Central memory CD8-positive, alpha-beta T cell (primary cell): ENCODE results near the gene STAG3.
"Not testable (repeated sequence)": the region's sequence is repeated elsewhere in the genome, so short reads cannot be mapped to it uniquely, and the experiment has no call there.

ENCODE experiments used
- ATAC-seq: fragments of 150-1000 bp; cut with Tn5 transposase; replicated peaks from 2 replicates; pipeline ENCODE4 v1.10.0; 2022; ENCODE audit warnings: mild to moderate bottlenecking, moderate FRiP score, moderate number of reproducible peaks; ENCODE audit not compliant: poor library complexity, severe bottlenecking; ENCODE audit errors: extremely low read depth
- DNase-seq, 2 donors: peaks; one replicate each; pipeline ENCODE4 v3.0.0; 2021; ENCODE audit warnings: low spot score in 2 of 2
- H3K27ac Mint-ChIP-seq: one replicate; pipeline ENCODE4 v1.8.0; 2022; ENCODE audit warnings: low read depth, mild to moderate bottlenecking, moderate library complexity, mixed read lengths
- H3K27me3 Mint-ChIP-seq: one replicate; pipeline ENCODE4 v1.8.0; 2022; ENCODE audit warnings: mixed read lengths
- H3K36me3 Mint-ChIP-seq: one replicate; pipeline ENCODE4 v1.8.0; 2022; ENCODE audit warnings: mild to moderate bottlenecking, moderate library complexity, mixed read lengths; ENCODE audit not compliant: insufficient read depth
- H3K4me1 Mint-ChIP-seq: one replicate; pipeline ENCODE4 v1.8.0; 2022; ENCODE audit warnings: mixed read lengths
- H3K4me3 Mint-ChIP-seq: one replicate; pipeline ENCODE4 v1.8.0; 2022; ENCODE audit warnings: mild to moderate bottlenecking, moderate library complexity, mixed read lengths
- H3K9me3 Mint-ChIP-seq: one replicate; pipeline ENCODE4 v1.8.0; 2022; ENCODE audit warnings: mixed read lengths

Gene STAG3

DNA sequence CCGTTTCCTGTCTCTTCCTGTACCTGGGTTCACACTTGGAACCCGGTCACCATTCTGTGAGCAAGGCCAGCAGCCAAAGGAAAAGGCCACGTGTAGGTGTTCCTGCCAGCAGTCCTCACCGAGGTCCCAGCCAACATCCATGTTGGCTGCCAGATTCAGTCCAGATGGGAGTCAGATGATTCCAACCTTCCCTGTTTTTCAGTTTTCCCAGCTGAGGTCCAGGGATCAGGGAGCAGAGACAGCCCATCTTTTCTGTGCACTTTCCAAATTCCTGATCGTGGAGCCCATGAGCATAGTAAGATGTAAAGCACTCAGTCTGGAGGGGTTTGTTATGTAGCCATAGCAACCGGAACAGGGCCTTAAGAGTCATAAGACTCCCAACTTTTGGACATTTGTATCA, 38.2 kb downstream of the STAG3 start:
- Mint-ChIP-seq H3K4me1 (peaks cover 42% of the 10 kb centered on the region), H3K27ac (no peak overlapping the region)

GRCh38 chr7:100217934-100218333, 40.2 kb downstream of the STAG3 start:
- Mint-ChIP-seq H3K4me3 (peak overlapping the region; percentile 80), H3K4me1 (peaks cover 48% of the 10 kb centered on the region), H3K36me3 (peaks cover 36% of the 10 kb centered on the region), H3K27ac (peak overlapping the region; percentile 93)
- H3K9me3 Mint-ChIP-seq, H3K27me3 Mint-ChIP-seq: not testable (repeated sequence)
- ATAC-seq (peak; percentile 17), DNase-seq (peak; percentile 68)

More for the DNA sequence above, 38.2 kb downstream of the STAG3 start:
- Mint-ChIP-seq H3K27me3 (no peaks in the 10 kb centered on the region), H3K9me3 (no peaks in the 10 kb centered on the region), H3K4me3 (no peak overlapping the region), H3K36me3 (peaks cover 21% of the 10 kb centered on the region)
- no peak for DNase-seq
- ATAC-seq: no peak

GRCh38 chr7:100219271-100219737, 41.6 kb downstream of the STAG3 start:
- Mint-ChIP-seq H3K27ac (peak overlapping the region; percentile 98), H3K4me1 (peaks cover 62% of the 10 kb centered on the region), H3K9me3 (no peaks in the 10 kb centered on the region), H3K36me3 (peaks cover 49% of the 10 kb centered on the region), H3K27me3 (no peaks in the 10 kb centered on the region), H3K4me3 (peak overlapping the region; percentile 95)
- ATAC-seq (no peak), DNase-seq (no peak)

DNA sequence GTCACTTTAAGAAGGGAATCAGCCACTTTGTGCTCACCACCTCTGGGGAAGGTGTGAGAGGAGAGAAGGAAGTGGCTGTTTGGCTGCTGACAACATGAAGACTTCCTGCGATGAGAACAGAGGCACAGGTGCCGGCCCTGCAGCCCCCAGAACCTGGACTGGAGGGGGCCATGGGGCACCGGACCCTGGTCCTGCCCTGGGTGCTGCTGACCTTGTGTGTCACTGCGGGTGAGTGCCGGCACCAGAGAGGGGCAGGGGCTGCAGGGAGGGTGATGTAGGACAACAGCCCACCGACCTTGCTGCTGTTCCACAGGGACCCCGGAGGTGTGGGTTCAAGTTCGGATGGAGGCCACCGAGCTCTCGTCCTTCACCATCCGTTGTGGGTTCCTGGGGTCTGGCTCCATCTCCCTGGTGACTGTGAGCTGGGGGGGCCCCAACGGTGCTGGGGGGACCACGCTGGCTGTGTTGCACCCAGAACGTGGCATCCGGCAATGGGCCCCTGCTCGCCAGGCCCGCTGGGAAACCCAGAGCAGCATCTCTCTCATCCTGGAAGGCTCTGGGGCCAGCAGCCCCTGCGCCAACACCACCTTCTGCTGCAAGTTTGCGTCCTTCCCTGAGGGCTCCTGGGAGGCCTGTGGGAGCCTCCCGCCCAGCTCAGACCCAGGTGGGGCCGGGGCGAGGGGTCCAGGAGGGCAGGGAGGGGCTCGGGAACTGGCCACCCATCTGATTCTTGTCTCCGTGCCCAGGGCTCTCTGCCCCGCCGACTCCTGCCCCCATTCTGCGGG, 42.3 kb downstream of the STAG3 start, which contains the start of gene PVRIG:
TSS of gene PVRIG (plus strand) at position 149 of the 785 bp plus-strand sequence. CDS start at position 171, 22 bp downstream.
- DNase-seq: peak; percentile 26 to 43
- peak within 1 kb of the TSS; percentile 95 for H3K4me3 Mint-ChIP-seq
- not testable (repeated sequence) for H3K27me3 Mint-ChIP-seq, H3K9me3 Mint-ChIP-seq
- peak; percentile 66 for ATAC-seq
- H3K36me3 Mint-ChIP-seq: peaks cover 55% of the 10 kb centered on the region
- H3K27ac Mint-ChIP-seq: peak within 1 kb of the TSS; percentile 98
- peaks cover 65% of the 10 kb centered on the region for H3K4me1 Mint-ChIP-seq

DNA sequence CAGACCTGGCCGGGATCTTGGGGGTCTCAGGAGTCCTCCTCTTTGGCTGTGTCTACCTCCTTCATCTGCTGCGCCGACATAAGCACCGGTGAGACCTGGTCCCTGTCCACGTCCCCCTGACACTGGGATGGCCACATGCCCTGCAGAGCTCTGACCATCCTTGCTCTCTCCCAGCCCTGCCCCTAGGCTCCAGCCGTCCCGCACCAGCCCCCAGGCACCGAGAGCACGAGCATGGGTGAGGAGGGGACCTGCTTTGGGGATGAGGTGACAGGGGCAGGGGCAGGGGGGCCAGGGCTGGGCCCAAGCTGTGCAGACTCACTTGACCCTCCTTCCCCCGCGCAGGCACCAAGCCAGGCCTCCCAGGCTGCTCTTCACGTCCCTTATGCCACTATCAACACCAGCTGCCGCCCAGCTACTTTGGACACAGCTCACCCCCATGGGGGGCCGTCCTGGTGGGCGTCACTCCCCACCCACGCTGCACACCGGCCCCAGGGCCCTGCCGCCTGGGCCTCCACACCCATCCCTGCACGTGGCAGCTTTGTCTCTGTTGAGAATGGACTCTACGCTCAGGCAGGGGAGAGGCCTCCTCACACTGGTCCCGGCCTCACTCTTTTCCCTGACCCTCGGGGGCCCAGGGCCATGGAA, 43.0 kb downstream of the STAG3 start:
- ATAC-seq (no peak), DNase-seq (no peak)
- Mint-ChIP-seq H3K4me1 (peaks cover 65% of the 10 kb centered on the region), H3K27me3 (no peaks in the 10 kb centered on the region), H3K9me3 (no peaks in the 10 kb centered on the region), H3K4me3 (peak overlapping the region; percentile 95), H3K36me3 (peaks cover 58% of the 10 kb centered on the region), H3K27ac (peak overlapping the region; percentile 98)

- Mint-ChIP-seq H3K36me3 (peaks cover 58% of the 10 kb centered on the region), H3K9me3 (no peaks in the 10 kb centered on the region), H3K27ac (peak overlapping the region; percentile 98), H3K27me3 (no peaks in the 10 kb centered on the region), H3K4me1 (peaks cover 69% of the 10 kb centered on the region), H3K4me3 (peak overlapping the region; percentile 95)
- DNase-seq (peak; percentile 59 to 81), ATAC-seq (peak; percentile 63)
These were observed 43.6 kb downstream of the STAG3 start for GRCh38 chr7:100221231-100221718.

- DNase-seq: no peak
- Mint-ChIP-seq H3K9me3 (no peaks in the 10 kb centered on the region), H3K36me3 (peaks cover 56% of the 10 kb centered on the region), H3K27me3 (no peaks in the 10 kb centered on the region), H3K27ac (peak overlapping the region; percentile 98), H3K4me3 (peak overlapping the region; percentile 95), H3K4me1 (peaks cover 75% of the 10 kb centered on the region)
- no peak for ATAC-seq
These were observed 44.2 kb downstream of the STAG3 start for GRCh38 chr7:100221767-100222444.

DNA sequence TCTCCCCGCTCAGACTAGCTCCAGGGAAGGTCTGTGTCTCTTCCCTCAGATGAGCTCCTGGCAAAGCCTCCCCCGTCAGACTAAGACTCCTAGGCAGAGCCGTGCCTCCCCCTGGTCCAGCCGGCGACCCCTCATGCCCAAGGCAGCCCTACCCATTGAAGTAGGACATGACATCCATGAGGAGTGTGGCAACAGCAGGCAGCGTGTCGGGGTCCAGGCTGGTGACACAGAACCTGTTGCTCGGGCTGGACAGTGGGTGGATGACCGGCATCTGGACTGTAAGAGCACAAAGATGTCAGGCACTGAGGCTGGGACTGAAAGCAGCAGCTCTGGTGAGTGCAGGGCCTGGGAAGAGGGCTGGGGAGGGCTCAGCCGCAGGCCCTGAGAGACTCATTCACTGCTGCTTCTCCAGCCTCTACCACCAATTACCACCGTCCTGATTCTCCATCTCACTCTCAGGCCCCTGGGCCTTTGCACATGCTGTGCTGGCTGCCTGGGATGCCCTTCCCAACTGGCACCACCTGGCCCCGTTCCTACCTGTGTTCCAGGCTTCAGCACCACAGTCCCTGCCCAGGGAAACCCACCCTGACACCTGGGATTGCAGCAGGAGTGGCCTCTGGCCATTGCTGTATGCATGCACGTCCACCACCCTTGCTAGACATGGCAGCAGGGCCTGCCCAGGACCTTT, 44.9 kb downstream of the STAG3 start:
- H3K27ac Mint-ChIP-seq: peak overlapping the region; percentile 98
- H3K4me3 Mint-ChIP-seq: peak overlapping the region; percentile 95
- peaks cover 55% of the 10 kb centered on the region for H3K36me3 Mint-ChIP-seq
- DNase-seq (no peak), ATAC-seq (no peak)
- H3K4me1 Mint-ChIP-seq: peaks cover 69% of the 10 kb centered on the region
- no peaks in the 10 kb centered on the region for H3K27me3 Mint-ChIP-seq
- H3K9me3 Mint-ChIP-seq: no peaks in the 10 kb centered on the region

GRCh38 chr7:100223376-100223927, 45.7 kb downstream of the STAG3 start:
- Mint-ChIP-seq H3K27ac (peak overlapping the region; percentile 98), H3K4me1 (peaks cover 67% of the 10 kb centered on the region), H3K36me3 (peaks cover 53% of the 10 kb centered on the region), H3K4me3 (peak overlapping the region; percentile 95)
- not testable (repeated sequence) for H3K9me3 Mint-ChIP-seq, DNase-seq, H3K27me3 Mint-ChIP-seq, ATAC-seq

DNA sequence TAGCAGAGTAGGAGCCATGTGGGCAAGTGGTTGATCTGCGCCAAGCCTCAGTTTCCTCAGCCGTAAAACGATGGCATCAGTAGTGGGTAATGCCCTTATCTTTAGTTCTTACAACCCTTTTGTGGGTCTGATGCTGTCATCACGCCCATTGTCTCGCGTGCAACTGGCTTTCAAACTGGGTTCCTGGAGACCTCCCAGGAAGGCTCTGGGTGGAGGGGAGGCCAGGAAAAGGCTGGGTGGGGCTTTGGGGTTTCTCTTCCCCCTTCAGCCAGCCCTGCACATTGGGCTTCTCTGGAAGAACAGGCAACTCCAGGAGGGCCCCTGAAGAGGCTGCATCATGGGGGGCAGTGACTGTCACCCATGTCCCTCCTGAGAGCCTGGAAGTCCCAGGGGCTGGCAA, 47.2 kb downstream of the STAG3 start:
- not testable (repeated sequence) for H3K9me3 Mint-ChIP-seq, ATAC-seq, H3K27ac Mint-ChIP-seq, H3K27me3 Mint-ChIP-seq, DNase-seq
- H3K36me3 Mint-ChIP-seq: peaks cover 48% of the 10 kb centered on the region
- H3K4me1 Mint-ChIP-seq: peaks cover 59% of the 10 kb centered on the region
- H3K4me3 Mint-ChIP-seq: peak overlapping the region; percentile 95

- not testable (repeated sequence) for DNase-seq, H3K27me3 Mint-ChIP-seq, ATAC-seq, H3K9me3 Mint-ChIP-seq, H3K27ac Mint-ChIP-seq, H3K4me3 Mint-ChIP-seq
- peaks cover 16% of the 10 kb centered on the region for H3K36me3 Mint-ChIP-seq
- peaks cover 34% of the 10 kb centered on the region for H3K4me1 Mint-ChIP-seq
These were observed 57.1 kb downstream of the STAG3 start for GRCh38 chr7:100234660-100235317.
